Esophagus squamous epithelium (tissue), 5 donors: ENCODE results near the gene PCSK6. TPM values are rescaled to one million over a fixed set of nuclear protein-coding genes. Genes with fewer than 3 reads are reported as not detected.
A peak's percentile ranks its signal among the peaks of the same experiment; 100 is the strongest.
"Not testable (repeated sequence)": the region's sequence is repeated elsewhere in the genome, so short reads cannot be mapped to it uniquely, and the experiment has no call there.

Source experiments
- DNase-seq: peaks from one replicate; lab custom pipeline; 2025; lab: John Stamatoyannopoulos, UW
- H3K27ac ChIP-seq, 4 donors: fragments of 200-600 bp; sonication (generic); one replicate each; pipeline ENCODE4 v1.5.1; 2016 to 2019; ENCODE audit warnings: mild to moderate bottlenecking in 1 of 4
- H3K27me3 ChIP-seq, 4 donors: fragments of 200-600 bp; sonication (generic); 1 replicate in 3 of 4; 2 replicates in 1 of 4; pipeline versions ENCODE4 v1.5.1 to v1.6.0; 2017 to 2021; ENCODE audit warnings: antibody characterized with exemption in 1 of 4
- H3K36me3 ChIP-seq, 3 donors: fragments of 200-600 bp; sonication (generic); one replicate each; pipeline ENCODE4 v1.5.1; 2016 to 2019
- H3K4me1 ChIP-seq, 3 donors: fragments of 200-600 bp; sonication (generic); one replicate each; pipeline ENCODE4 v1.5.1; 2017 to 2019
- H3K4me3 ChIP-seq, 4 donors: fragments of 200-600 bp; sonication (generic); 1 replicate in 3 of 4; 2 replicates in 1 of 4; pipeline ENCODE4 v1.5.1; 2016 to 2019; ENCODE audit warnings: mild to moderate bottlenecking in 2 of 4, moderate library complexity in 1 of 4
- H3K9me3 ChIP-seq, 3 donors: fragments of 200-600 bp; sonication (generic); one replicate each; pipeline ENCODE4 v1.5.1; 2016 to 2019
- POLR2A ChIP-seq, 4 donors: fragments of 450-650 bp; IDR thresholded peaks; one replicate each; pipeline ENCODE4 v1.6.1; 2017; ENCODE audit warnings: antibody characterized with exemption in 4 of 4, mild to moderate bottlenecking in 4 of 4, moderate library complexity in 3 of 4
- WGBS, 2 donors: methylation state at CpG; one replicate each; pipeline ENCODE4 v1.1.5; 2018; 5-methylcytosine and 5-hydroxymethylcytosine counted together
- intact Hi-C: fragments of 100-400 bp; cut with DNase I; formaldehyde crosslinking; loops from one replicate; pipeline ENCODE4 v1.15.0; 2022
- total RNA-seq, 4 donors: library from RNA; depleted of rRNA; stranded (reverse); fragments of >200 nt; gene quantifications; one replicate each; pipeline ENCODE4 v1.1.0, GENCODE V29; 2016
- TF ChIP-seq, protein P1 (sequence below), 6 experiments: fragments of 450-650 bp in 4 of 6; fragments of 200-600 bp in 2 of 6; sonication (generic) in 2 of 6; IDR thresholded peaks; one replicate each; pipeline ENCODE4 v1.5.1; 2016 to 2019; ENCODE audit warnings: antibody characterized with exemption in 6 of 6, mild to moderate bottlenecking in 4 of 6, moderate library complexity in 4 of 6
- donor health status: DM: yes; HTN: yes; CAD: no.

Gene PCSK6
- total RNA-seq, 4 donors from 2014 or later, result 5.1 to 13.8 (median 9.2) TPM

- no peaks in the 10 kb centered on the region for H3K9me3 ChIP-seq
- TF ChIP-seq, protein P1, sequence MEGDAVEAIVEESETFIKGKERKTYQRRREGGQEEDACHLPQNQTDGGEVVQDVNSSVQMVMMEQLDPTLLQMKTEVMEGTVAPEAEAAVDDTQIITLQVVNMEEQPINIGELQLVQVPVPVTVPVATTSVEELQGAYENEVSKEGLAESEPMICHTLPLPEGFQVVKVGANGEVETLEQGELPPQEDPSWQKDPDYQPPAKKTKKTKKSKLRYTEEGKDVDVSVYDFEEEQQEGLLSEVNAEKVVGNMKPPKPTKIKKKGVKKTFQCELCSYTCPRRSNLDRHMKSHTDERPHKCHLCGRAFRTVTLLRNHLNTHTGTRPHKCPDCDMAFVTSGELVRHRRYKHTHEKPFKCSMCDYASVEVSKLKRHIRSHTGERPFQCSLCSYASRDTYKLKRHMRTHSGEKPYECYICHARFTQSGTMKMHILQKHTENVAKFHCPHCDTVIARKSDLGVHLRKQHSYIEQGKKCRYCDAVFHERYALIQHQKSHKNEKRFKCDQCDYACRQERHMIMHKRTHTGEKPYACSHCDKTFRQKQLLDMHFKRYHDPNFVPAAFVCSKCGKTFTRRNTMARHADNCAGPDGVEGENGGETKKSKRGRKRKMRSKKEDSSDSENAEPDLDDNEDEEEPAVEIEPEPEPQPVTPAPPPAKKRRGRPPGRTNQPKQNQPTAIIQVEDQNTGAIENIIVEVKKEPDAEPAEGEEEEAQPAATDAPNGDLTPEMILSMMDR (IDR thresholded peaks at IDR 0.05), result no peak
- no peak for TF ChIP-seq POLR2A (IDR thresholded peaks at IDR 0.05)
- no peaks in the 10 kb centered on the region for H3K36me3 ChIP-seq
- DNase-seq, result no peak
- no peak overlapping the region for H3K4me3 ChIP-seq
- intact Hi-C loops, result no loop called here
- H3K27me3 ChIP-seq, result peaks cover 0 to 35% (median 0%) of the 10 kb centered on the region in 4 donors
- no peaks in the 10 kb centered on the region for H3K4me1 ChIP-seq
- no peak overlapping the region for H3K27ac ChIP-seq
Measured at GRCh38 chr15:101342056-101342455, 147.5 kb downstream of the PCSK6 start.

DNA sequence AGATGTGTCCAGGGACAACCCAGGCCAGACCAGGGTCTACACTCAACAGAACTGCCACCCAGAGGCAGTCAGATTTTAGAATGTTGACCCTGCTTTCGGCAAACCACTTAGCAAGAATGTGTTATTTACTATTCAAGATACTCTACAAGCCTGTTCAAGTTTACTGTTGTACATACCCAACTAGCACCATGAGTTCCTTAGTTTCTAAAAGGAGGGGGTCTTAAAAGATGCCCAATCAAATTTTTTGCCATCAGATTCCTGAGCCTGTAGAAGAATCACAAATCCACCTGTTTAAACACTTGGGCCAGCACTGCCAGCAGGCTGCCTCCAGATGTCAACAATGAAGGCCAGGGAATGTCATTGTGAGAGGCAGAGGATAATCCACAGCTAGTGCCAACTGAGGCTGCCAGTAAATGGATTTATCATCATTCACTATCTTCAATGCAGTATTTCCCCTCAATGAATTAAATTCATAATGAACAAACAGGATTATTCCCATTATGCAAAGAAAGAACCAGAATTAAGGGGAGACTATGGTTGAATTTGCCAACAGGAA is 150.9 kb downstream of the PCSK6 start:
- Histone ChIP-seq H3K9me3 (no peaks in the 10 kb centered on the region), H3K36me3 (no peaks in the 10 kb centered on the region), H3K4me3 (no peak overlapping the region), H3K27me3 (peaks cover 0 to 22% (median 0%) of the 10 kb centered on the region in 4 donors), H3K27ac (no peak overlapping the region), H3K4me1 (no peaks in the 10 kb centered on the region)
- intact Hi-C loops, result no loop called here
- 40 to 73% methylated on average over 1 of the region's 1 CpG for WGBS, 2 donors
- TF ChIP-seq POLR2A (IDR thresholded peaks at IDR 0.05), result no peak
- TF ChIP-seq, protein P1 (IDR thresholded peaks at IDR 0.05), result no peak
- DNase-seq, result no peak

- TF ChIP-seq, protein P1 (IDR thresholded peaks at IDR 0.05), result no peak
- TF ChIP-seq POLR2A (IDR thresholded peaks at IDR 0.05), result no peak
- Histone ChIP-seq H3K27me3 (peaks cover 0 to 20% (median 0%) of the 10 kb centered on the region in 4 donors), H3K4me1 (no peaks in the 10 kb centered on the region), H3K27ac (no peak overlapping the region), H3K36me3 (no peaks in the 10 kb centered on the region), H3K4me3 (no peak overlapping the region), H3K9me3 (no peaks in the 10 kb centered on the region)
- 55 to 73% methylated on average over 3 to 4 of the region's 7 CpGs for WGBS, 2 donors
- no peak for DNase-seq
- intact Hi-C loops, result no loop called here
Measured at GRCh38 chr15:101337976-101338375, 151.5 kb downstream of the PCSK6 start.

- WGBS, 2 donors, result 51 to 83% methylated on average over 5 of the region's 16 CpGs
Measured at GRCh38 chr15:101333907-101334789, 155.4 kb downstream of the PCSK6 start.

GRCh38 chr15:101332061-101332467 is 157.4 kb downstream of the PCSK6 start:
- Histone ChIP-seq H3K27ac (no peak overlapping the region), H3K9me3 (no peaks in the 10 kb centered on the region), H3K4me3 (no peak overlapping the region), H3K27me3 (peaks cover 0 to 14% (median 0%) of the 10 kb centered on the region in 4 donors), H3K4me1 (no peaks in the 10 kb centered on the region), H3K36me3 (no peaks in the 10 kb centered on the region)
- TF ChIP-seq, protein P1 (IDR thresholded peaks at IDR 0.05), result no peak
- TF ChIP-seq POLR2A (IDR thresholded peaks at IDR 0.05), result no peak
- intact Hi-C loops, result no loop called here
- 87 to 90% methylated on average over 2 to 3 of the region's 7 CpGs for WGBS, 2 donors
- DNase-seq, result no peak

More at GRCh38 chr15:101333907-101334789, 155.4 kb downstream of the PCSK6 start:
- H3K9me3 ChIP-seq, H3K4me3 ChIP-seq, H3K36me3 ChIP-seq, intact Hi-C loops, DNase-seq, H3K4me1 ChIP-seq: not testable (repeated sequence)
- peak overlapping the region in 1 of 4 donors; percentile 22 for H3K27ac ChIP-seq
- H3K27me3 ChIP-seq, result peaks cover 0 to 13% (median 0%) of the 10 kb centered on the region in 4 donors
